Activated naive CD8-positive, alpha-beta T cell treated with anti-CD3 and anti-CD28 coated beads, Interleukin-2, amount 50 U/mL, for 24 hours (primary cell): ENCODE data around the gene SIGLEC6.

ENCODE experiments used
- ATAC-seq: fragments of 150-1000 bp; cut with Tn5 transposase; one replicate; pipeline ENCODE4 v1.10.0; 2021
- DNase-seq: peaks from one replicate; pipeline ENCODE4 v3.0.0; 2021
- H3K27ac Mint-ChIP-seq: one replicate; pipeline ENCODE4 v1.8.0; 2021; ENCODE audit warnings: mild to moderate bottlenecking, mixed read lengths
- H3K27me3 Mint-ChIP-seq: one replicate; pipeline ENCODE4 v1.8.0; 2021; ENCODE audit warnings: mixed read lengths
- H3K36me3 Mint-ChIP-seq: one replicate; pipeline ENCODE4 v1.8.0; 2021; ENCODE audit warnings: low read depth, mixed read lengths
- H3K4me1 Mint-ChIP-seq: one replicate; pipeline ENCODE4 v1.8.0; 2021; ENCODE audit warnings: mixed read lengths
- H3K4me3 Mint-ChIP-seq: one replicate; pipeline ENCODE4 v1.8.0; 2021; ENCODE audit warnings: mild to moderate bottlenecking, moderate library complexity, mixed read lengths
- H3K9me3 Mint-ChIP-seq: one replicate; pipeline ENCODE4 v1.8.0; 2021; ENCODE audit warnings: mixed read lengths

Gene SIGLEC6

GRCh38 chr19:51541458-51542357 lies 10.2 kb upstream of the SIGLEC6 start:
- H3K4me3 Mint-ChIP-seq, result no peak overlapping the region
- H3K9me3 Mint-ChIP-seq, result peaks cover 4% of the 10 kb centered on the region
- ATAC-seq (no peak), DNase-seq (no peak)
- H3K36me3 Mint-ChIP-seq, result no peaks in the 10 kb centered on the region
- peaks cover 46% of the 10 kb centered on the region for H3K27me3 Mint-ChIP-seq
- H3K4me1 Mint-ChIP-seq, result peaks cover 9% of the 10 kb centered on the region
- no peak overlapping the region for H3K27ac Mint-ChIP-seq

GRCh38 chr19:51539821-51540366 lies 8.4 kb upstream of the SIGLEC6 start:
- Mint-ChIP-seq H3K4me1 (no peaks in the 10 kb centered on the region), H3K9me3 (peaks cover 4% of the 10 kb centered on the region), H3K27ac (no peak overlapping the region), H3K36me3 (no peaks in the 10 kb centered on the region), H3K4me3 (no peak overlapping the region), H3K27me3 (peaks cover 46% of the 10 kb centered on the region)
- DNase-seq, result no peak
- no peak for ATAC-seq

- ATAC-seq (no peak), DNase-seq (no peak)
- Mint-ChIP-seq H3K4me3 (no peak overlapping the region), H3K9me3 (peaks cover 4% of the 10 kb centered on the region), H3K27me3 (peaks cover 51% of the 10 kb centered on the region), H3K27ac (no peak overlapping the region), H3K4me1 (peaks cover 8% of the 10 kb centered on the region), H3K36me3 (no peaks in the 10 kb centered on the region)
Measured at GRCh38 chr19:51535535-51535934, 4.1 kb upstream of the SIGLEC6 start.

GRCh38 chr19:51530616-51531015 lies 854 bp downstream of the SIGLEC6 start:
- Mint-ChIP-seq H3K27ac (no peak overlapping the region), H3K4me1 (peaks cover 8% of the 10 kb centered on the region), H3K27me3 (peaks cover 53% of the 10 kb centered on the region), H3K4me3 (no peak overlapping the region), H3K9me3 (no peaks in the 10 kb centered on the region), H3K36me3 (no peaks in the 10 kb centered on the region)
- ATAC-seq (no peak), DNase-seq (no peak)

- peaks cover 8% of the 10 kb centered on the region for H3K4me1 Mint-ChIP-seq
- no peak overlapping the region for H3K4me3 Mint-ChIP-seq
- H3K27ac Mint-ChIP-seq, result no peak overlapping the region
- H3K36me3 Mint-ChIP-seq, result no peaks in the 10 kb centered on the region
- peaks cover 45% of the 10 kb centered on the region for H3K27me3 Mint-ChIP-seq
- H3K9me3 Mint-ChIP-seq, result no peaks in the 10 kb centered on the region
- ATAC-seq (no peak), DNase-seq (no peak)
Measured at GRCh38 chr19:51529301-51529700, 2.2 kb downstream of the SIGLEC6 start.

GRCh38 chr19:51525651-51526050 lies 5.8 kb downstream of the SIGLEC6 start:
- Mint-ChIP-seq H3K9me3 (no peaks in the 10 kb centered on the region), H3K27ac (no peak overlapping the region), H3K4me1 (no peaks in the 10 kb centered on the region), H3K4me3 (no peak overlapping the region), H3K36me3 (no peaks in the 10 kb centered on the region), H3K27me3 (peaks cover 32% of the 10 kb centered on the region)
- ATAC-seq (no peak), DNase-seq (no peak)

- Mint-ChIP-seq H3K27ac (no peak overlapping the region), H3K4me1 (no peaks in the 10 kb centered on the region), H3K9me3 (no peaks in the 10 kb centered on the region), H3K4me3 (no peak overlapping the region), H3K27me3 (peaks cover 26% of the 10 kb centered on the region), H3K36me3 (no peaks in the 10 kb centered on the region)
- DNase-seq (no peak), ATAC-seq (no peak)
Measured at GRCh38 chr19:51524666-51525264, 6.7 kb downstream of the SIGLEC6 start.

GRCh38 chr19:51521781-51522180 lies 9.7 kb downstream of the SIGLEC6 start:
- Mint-ChIP-seq H3K4me1 (peaks cover 8% of the 10 kb centered on the region), H3K36me3 (peaks cover 2% of the 10 kb centered on the region), H3K4me3 (no peak overlapping the region), H3K27ac (no peak overlapping the region), H3K27me3 (peaks cover 19% of the 10 kb centered on the region), H3K9me3 (peaks cover 4% of the 10 kb centered on the region)
- DNase-seq (no peak), ATAC-seq (no peak)

GRCh38 chr19:51521357-51521756 lies 10.1 kb downstream of the SIGLEC6 start:
- Mint-ChIP-seq H3K27me3 (peaks cover 19% of the 10 kb centered on the region), H3K36me3 (peaks cover 2% of the 10 kb centered on the region), H3K4me1 (peaks cover 10% of the 10 kb centered on the region)

GRCh38 chr19:51520728-51521127 lies 10.7 kb downstream of the SIGLEC6 start:
- H3K4me1 Mint-ChIP-seq, result peaks cover 10% of the 10 kb centered on the region
- no peak overlapping the region for H3K27ac Mint-ChIP-seq
- peaks cover 2% of the 10 kb centered on the region for H3K36me3 Mint-ChIP-seq
- ATAC-seq (no peak), DNase-seq (no peak)
- H3K27me3 Mint-ChIP-seq, result peaks cover 16% of the 10 kb centered on the region
- peaks cover 4% of the 10 kb centered on the region for H3K9me3 Mint-ChIP-seq
- H3K4me3 Mint-ChIP-seq, result no peak overlapping the region

More at GRCh38 chr19:51521357-51521756, 10.1 kb downstream of the SIGLEC6 start:
- H3K4me3 Mint-ChIP-seq, result no peak overlapping the region
- peaks cover 4% of the 10 kb centered on the region for H3K9me3 Mint-ChIP-seq
- no peak for ATAC-seq
- H3K27ac Mint-ChIP-seq, result no peak overlapping the region
- no peak for DNase-seq

- Mint-ChIP-seq H3K4me1 (peaks cover 28% of the 10 kb centered on the region), H3K27me3 (peaks cover 27% of the 10 kb centered on the region), H3K4me3 (no peak overlapping the region), H3K27ac (no peak overlapping the region), H3K9me3 (peaks cover 4% of the 10 kb centered on the region), H3K36me3 (peaks cover 2% of the 10 kb centered on the region)
- no peak for DNase-seq
- ATAC-seq, result peak; percentile 54
Measured at GRCh38 chr19:51514866-51515481, 16.5 kb downstream of the SIGLEC6 start.

GRCh38 chr19:51513968-51514367 lies 17.5 kb downstream of the SIGLEC6 start:
- DNase-seq (no peak), ATAC-seq (no peak)
- peaks cover 28% of the 10 kb centered on the region for H3K4me1 Mint-ChIP-seq
- H3K27me3 Mint-ChIP-seq, result peaks cover 27% of the 10 kb centered on the region
- peaks cover 2% of the 10 kb centered on the region for H3K36me3 Mint-ChIP-seq
- H3K4me3 Mint-ChIP-seq, result no peak overlapping the region
- H3K9me3 Mint-ChIP-seq, result peaks cover 4% of the 10 kb centered on the region
- H3K27ac Mint-ChIP-seq, result no peak overlapping the region

- Mint-ChIP-seq H3K9me3 (no peaks in the 10 kb centered on the region), H3K4me1 (peaks cover 19% of the 10 kb centered on the region), H3K27me3 (peaks cover 25% of the 10 kb centered on the region), H3K27ac (no peak overlapping the region), H3K36me3 (no peaks in the 10 kb centered on the region), H3K4me3 (no peak overlapping the region)
- ATAC-seq (peak; percentile 57), DNase-seq (peak; percentile 30)
Measured at GRCh38 chr19:51511353-51511752, 20.1 kb downstream of the SIGLEC6 start.

- peaks cover 22% of the 10 kb centered on the region for H3K4me1 Mint-ChIP-seq
- no peak overlapping the region for H3K4me3 Mint-ChIP-seq
- DNase-seq (no peak), ATAC-seq (no peak)
- H3K27ac Mint-ChIP-seq, result no peak overlapping the region
- peaks cover 25% of the 10 kb centered on the region for H3K27me3 Mint-ChIP-seq
- H3K9me3 Mint-ChIP-seq, result no peaks in the 10 kb centered on the region
- no peaks in the 10 kb centered on the region for H3K36me3 Mint-ChIP-seq
Measured at GRCh38 chr19:51509823-51510660, 21.4 kb downstream of the SIGLEC6 start.
